OCI-LY1 (cell line): ENCODE measurements around the gene CNN3.
A peak's percentile ranks its signal among the peaks of the same experiment; 100 is the strongest.

Experiments
- H2AFZ ChIP-seq: fragments of 200-600 bp; sonication (generic), shearing (Covaris generic); 2 replicates; pipeline ENCODE4 v1.6.0; 2014; ENCODE audit warnings: antibody characterized with exemption, mild to moderate bottlenecking, low read length
- H3F3A ChIP-seq: fragments of 200-600 bp; sonication (generic), shearing (Covaris generic); 2 replicates; pipeline ENCODE4 v1.6.0; 2014; ENCODE audit warnings: mild to moderate bottlenecking, antibody characterized with exemption, low read length, moderate library complexity; ENCODE audit not compliant: insufficient read depth
- H3K27ac ChIP-seq: fragments of 200-600 bp; sonication (generic); 2 replicates; pipeline ENCODE4 v1.5.1; 2014; ENCODE audit warnings: low read length, mixed run types, mild to moderate bottlenecking, low read depth; ENCODE audit not compliant: poor library complexity, severe bottlenecking
- H3K27me3 ChIP-seq: fragments of 200-600 bp; sonication (generic); 2 replicates; pipeline ENCODE4 v1.6.0; 2014; ENCODE audit warnings: antibody characterized with exemption, mild to moderate bottlenecking, low read length, moderate library complexity; ENCODE audit not compliant: insufficient read depth
- H3K36me3 ChIP-seq: fragments of 200-600 bp; sonication (generic); 2 replicates; pipeline ENCODE4 v1.6.1; 2014; ENCODE audit warnings: mild to moderate bottlenecking, antibody characterized with exemption, low read length, moderate library complexity, mixed read lengths; ENCODE audit not compliant: insufficient read depth
- H3K4me1 ChIP-seq: fragments of 200-600 bp; sonication (generic); 2 replicates; pipeline ENCODE4 v1.5.1; 2014; ENCODE audit warnings: mild to moderate bottlenecking, low read length, moderate library complexity; ENCODE audit not compliant: insufficient read depth, severe bottlenecking
- H3K4me2 ChIP-seq: fragments of 200-600 bp; sonication (generic), shearing (Covaris generic); 2 replicates; pipeline ENCODE4 v1.6.1; 2014; ENCODE audit warnings: low read length
- H3K4me3 ChIP-seq: fragments of 200-600 bp; sonication (generic); 2 replicates; pipeline ENCODE4 v1.5.1; 2014; ENCODE audit warnings: low read length, low read depth, mild to moderate bottlenecking, mixed read lengths; ENCODE audit not compliant: poor library complexity, severe bottlenecking
- H3K79me2 ChIP-seq: fragments of 200-600 bp; shearing (Covaris generic); 2 replicates; pipeline ENCODE4 v1.6.1; 2016; ENCODE audit warnings: mixed run types, low read length, mixed read lengths; ENCODE audit not compliant: insufficient read depth
- H3K9ac ChIP-seq: fragments of 200-600 bp; sonication (generic), shearing (Covaris generic); 2 replicates; pipeline ENCODE4 v1.6.1; 2014; ENCODE audit warnings: mild to moderate bottlenecking, low read length, mixed read lengths
- H3K9me2 ChIP-seq: fragments of 200-600 bp; sonication (generic), shearing (Covaris generic); 2 replicates; pipeline ENCODE4 v1.6.1; 2014; ENCODE audit warnings: low read depth, mild to moderate bottlenecking, low read length, mixed read lengths
- H3K9me3 ChIP-seq: fragments of 200-600 bp; shearing (Covaris generic); 2 replicates; pipeline ENCODE4 v1.6.1; 2014; ENCODE audit warnings: low read length, mixed read lengths
- H4K20me1 ChIP-seq: fragments of 200-600 bp; sonication (generic), shearing (Covaris generic); 2 replicates; pipeline ENCODE4 v1.6.0; 2016; ENCODE audit warnings: mild to moderate bottlenecking, low read length; ENCODE audit not compliant: insufficient read depth
- CTCF ChIP-seq: fragments of 200-600 bp; sonication (generic), shearing (Covaris generic); IDR thresholded peaks from 2 replicates; pipeline ENCODE4 v1.5.1; 2017; ENCODE audit warnings: mild to moderate bottlenecking, antibody characterized with exemption, low read length, moderate library complexity, mixed read lengths
- EZH2 ChIP-seq: fragments of 200-600 bp; sonication (generic), shearing (Covaris generic); IDR thresholded peaks from 2 replicates; pipeline ENCODE4 v1.8.0; 2017; ENCODE audit warnings: borderline replicate concordance, mixed run types, mild to moderate bottlenecking, antibody characterized with exemption, low read length, moderate library complexity, mixed read lengths

The CNN3 gene

GRCh38 chr1:94855307-94855700, 71.6 kb downstream of the CNN3 start:
- no peak for TF ChIP-seq EZH2
- TF ChIP-seq CTCF: no peak
- Histone ChIP-seq H2AFZ (no peak overlapping the region), H3K4me1 (no peaks in the 10 kb centered on the region), H3K79me2 (no peaks in the 10 kb centered on the region), H3K9ac (no peak overlapping the region), H4K20me1 (no peaks in the 10 kb centered on the region), H3K9me2 (no peaks in the 10 kb centered on the region), H3K27ac (no peak overlapping the region), H3K4me3 (no peak overlapping the region), H3K27me3 (no peaks in the 10 kb centered on the region), H3K4me2 (no peak overlapping the region), H3K9me3 (no peaks in the 10 kb centered on the region), H3F3A (no peaks in the 10 kb centered on the region), H3K36me3 (no peaks in the 10 kb centered on the region)

GRCh38 chr1:94854458-94855306, 72.2 kb downstream of the CNN3 start:
- Histone ChIP-seq H3K9me3 (no peaks in the 10 kb centered on the region), H3K27ac (no peak overlapping the region), H3K27me3 (no peaks in the 10 kb centered on the region), H3K4me1 (no peaks in the 10 kb centered on the region), H4K20me1 (no peaks in the 10 kb centered on the region), H3F3A (no peaks in the 10 kb centered on the region), H3K9me2 (no peaks in the 10 kb centered on the region), H3K36me3 (no peaks in the 10 kb centered on the region), H3K79me2 (no peaks in the 10 kb centered on the region), H2AFZ (no peak overlapping the region), H3K9ac (no peak overlapping the region; the same call in 1 of the 2 replicates), H3K4me3 (peak overlapping the region; percentile 54), H3K4me2 (peak overlapping the region; percentile 73)
- TF ChIP-seq CTCF: peak; percentile 93
- TF ChIP-seq EZH2: no peak

- Histone ChIP-seq H3K9me2 (no peaks in the 10 kb centered on the region), H3K9ac (no peak overlapping the region), H3F3A (no peaks in the 10 kb centered on the region), H3K79me2 (no peaks in the 10 kb centered on the region), H3K4me1 (no peaks in the 10 kb centered on the region), H4K20me1 (no peaks in the 10 kb centered on the region), H3K27me3 (no peaks in the 10 kb centered on the region), H3K4me3 (no peak overlapping the region), H2AFZ (no peak overlapping the region), H3K4me2 (no peak overlapping the region), H3K36me3 (no peaks in the 10 kb centered on the region), H3K27ac (no peak overlapping the region), H3K9me3 (no peaks in the 10 kb centered on the region)
- peak; percentile 16; the same call in 1 of the 2 replicates for TF ChIP-seq CTCF
- no peak for TF ChIP-seq EZH2
Observed at GRCh38 chr1:94852788-94853187, 74.1 kb downstream of the CNN3 start.
